Measurements from ENCODE around the gene KLF13. TPM values are rescaled to one million over a fixed set of nuclear protein-coding genes. Genes with fewer than 3 reads are reported as not detected.

Gene KLF13
- total RNA-seq, 1 experiment from 2014 or later: 22.1 TPM

GRCh38 chr15:31316135-31316795 is 10.4 kb upstream of the KLF13 start:
- TF ChIP-seq EZH2 (IDR thresholded peaks at IDR 0.05; ENCODE audit: borderline replicate concordance, low read depth, low read length, poor library complexity, severe bottlenecking) (no peak), CTCF (conservative IDR thresholded peaks at IDR 0.05; ENCODE audit: low read depth, low read length) (no peak)
- Histone ChIP-seq H3K9me3 (ENCODE audit: low read depth, low read length, poor library complexity, severe bottlenecking) (no peaks in the 10 kb centered on the region), H3K27me3 (replicated peaks; ENCODE audit: insufficient read depth, low read depth, low read length, poor library complexity) (no peaks in the 10 kb centered on the region), H3K27ac (ENCODE audit: low read depth, low read length, poor library complexity, severe bottlenecking) (no peak overlapping the region), H3K36me3 (ENCODE audit: insufficient read depth, low read length, poor library complexity, severe bottlenecking) (no peaks in the 10 kb centered on the region), H3K4me1 (ENCODE audit: insufficient read depth, low read length, poor library complexity, severe bottlenecking) (no peaks in the 10 kb centered on the region), H3K4me3 (ENCODE audit: low read depth, low read length, poor library complexity, severe bottlenecking) (no peak overlapping the region)
- intact Hi-C loops (cut with micrococcal nuclease; ENCODE audit: unreplicated experiment): no loop called here
- ChIA-PET CTCF (no interaction called here), POLR2A (ENCODE audit: low non-redundant PET) (no interaction called here)
- BruUV-seq (replicated peaks): no TSS peak
- no peak for DNase-seq (ENCODE audit: low spot score)

GRCh38 chr15:31317017-31317416 is 9.6 kb upstream of the KLF13 start:
- BruUV-seq (replicated peaks): no TSS peak

GRCh38 chr15:31317421-31318327 is 9.0 kb upstream of the KLF13 start:
- ChIA-PET CTCF (no interaction called here), POLR2A (ENCODE audit: low non-redundant PET) (no interaction called here)
- intact Hi-C loops (cut with micrococcal nuclease; ENCODE audit: unreplicated experiment): no loop called here
- Histone ChIP-seq H3K9me3 (ENCODE audit: low read depth, low read length, poor library complexity, severe bottlenecking) (no peaks in the 10 kb centered on the region), H3K4me1 (ENCODE audit: insufficient read depth, low read length, poor library complexity, severe bottlenecking) (no peaks in the 10 kb centered on the region), H3K27me3 (replicated peaks; ENCODE audit: insufficient read depth, low read depth, low read length, poor library complexity) (no peaks in the 10 kb centered on the region), H3K27ac (ENCODE audit: low read depth, low read length, poor library complexity, severe bottlenecking) (no peak overlapping the region), H3K4me3 (ENCODE audit: low read depth, low read length, poor library complexity, severe bottlenecking) (no peak overlapping the region), H3K36me3 (ENCODE audit: insufficient read depth, low read length, poor library complexity, severe bottlenecking) (no peaks in the 10 kb centered on the region)
- BruUV-seq (replicated peaks): no TSS peak
- DNase-seq (ENCODE audit: low spot score): no peak
- TF ChIP-seq CTCF (conservative IDR thresholded peaks at IDR 0.05; ENCODE audit: low read depth, low read length) (no peak), EZH2 (IDR thresholded peaks at IDR 0.05; ENCODE audit: borderline replicate concordance, low read depth, low read length, poor library complexity, severe bottlenecking) (no peak)

More at GRCh38 chr15:31317017-31317416, 9.6 kb upstream of the KLF13 start:
- Histone ChIP-seq H3K4me3 (ENCODE audit: low read depth, low read length, poor library complexity, severe bottlenecking) (no peak overlapping the region), H3K9me3 (ENCODE audit: low read depth, low read length, poor library complexity, severe bottlenecking) (no peaks in the 10 kb centered on the region), H3K27me3 (replicated peaks; ENCODE audit: insufficient read depth, low read depth, low read length, poor library complexity) (no peaks in the 10 kb centered on the region), H3K27ac (ENCODE audit: low read depth, low read length, poor library complexity, severe bottlenecking) (no peak overlapping the region), H3K36me3 (ENCODE audit: insufficient read depth, low read length, poor library complexity, severe bottlenecking) (no peaks in the 10 kb centered on the region), H3K4me1 (ENCODE audit: insufficient read depth, low read length, poor library complexity, severe bottlenecking) (no peaks in the 10 kb centered on the region)
- DNase-seq (ENCODE audit: low spot score): no peak
- no peak for TF ChIP-seq CTCF (conservative IDR thresholded peaks at IDR 0.05; ENCODE audit: low read depth, low read length)
- TF ChIP-seq EZH2 (IDR thresholded peaks at IDR 0.05; ENCODE audit: borderline replicate concordance, low read depth, low read length, poor library complexity, severe bottlenecking): no peak
- CTCF ChIA-PET: no interaction called here
- intact Hi-C loops (cut with micrococcal nuclease; ENCODE audit: unreplicated experiment): no loop called here
- POLR2A ChIA-PET (ENCODE audit: low non-redundant PET): no interaction called here
